ENCODE data around the gene RACK1.

Gene RACK1

DNA sequence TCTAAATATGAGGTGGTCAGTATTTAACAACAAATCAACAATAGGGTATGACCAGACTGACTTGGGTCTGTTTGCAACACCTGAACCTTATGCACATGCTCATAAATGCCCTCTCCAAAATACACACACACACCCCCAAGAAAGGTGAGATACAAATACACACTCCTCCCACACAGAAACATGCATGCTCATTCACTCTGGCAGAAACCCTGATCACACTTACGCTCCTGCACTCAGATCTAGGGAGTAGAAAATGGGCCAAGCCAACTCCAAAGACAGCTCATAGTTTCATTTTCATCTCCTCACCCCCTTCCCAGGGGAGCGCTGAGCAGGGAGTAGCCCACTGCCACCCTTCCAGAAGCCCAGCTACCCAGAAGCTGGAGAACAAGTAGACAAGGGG lies 50.0 kb downstream of the RACK1 start:
- no peak for DNase-seq

DNA sequence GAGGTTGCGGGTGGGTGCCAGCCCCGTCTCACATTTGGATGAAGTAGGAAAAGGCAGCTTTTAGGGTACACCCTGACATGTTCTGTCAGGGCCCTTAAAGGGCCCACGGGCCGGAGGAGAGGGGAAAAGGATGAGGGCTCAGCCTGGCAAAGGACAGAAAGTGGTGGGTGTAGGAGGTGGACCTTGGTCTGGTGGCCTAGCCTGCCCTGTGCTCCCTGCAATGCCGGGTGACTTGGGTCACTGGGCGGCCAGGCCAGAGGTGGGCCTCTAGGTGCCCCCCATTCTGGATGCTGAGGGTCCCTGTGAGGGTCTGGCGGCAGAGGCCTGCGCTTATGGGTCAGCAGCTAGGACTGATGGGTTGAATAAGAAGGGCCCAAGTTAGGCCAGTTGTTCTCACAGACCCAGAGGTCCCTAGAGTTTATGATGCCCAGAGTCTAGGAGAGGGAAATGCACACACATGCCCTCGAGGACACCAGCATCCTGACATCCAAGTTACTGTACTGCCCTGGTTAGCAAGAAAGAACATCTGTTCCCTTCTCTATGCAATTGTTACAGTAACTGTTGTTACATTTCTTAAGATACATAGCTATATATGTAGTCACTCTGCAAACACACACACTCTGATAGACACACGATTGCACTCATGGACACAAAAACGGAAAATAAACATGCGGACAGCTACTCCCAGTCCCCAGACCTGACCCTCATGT lies 51.2 kb downstream of the RACK1 start:
- no peak for DNase-seq

DNA sequence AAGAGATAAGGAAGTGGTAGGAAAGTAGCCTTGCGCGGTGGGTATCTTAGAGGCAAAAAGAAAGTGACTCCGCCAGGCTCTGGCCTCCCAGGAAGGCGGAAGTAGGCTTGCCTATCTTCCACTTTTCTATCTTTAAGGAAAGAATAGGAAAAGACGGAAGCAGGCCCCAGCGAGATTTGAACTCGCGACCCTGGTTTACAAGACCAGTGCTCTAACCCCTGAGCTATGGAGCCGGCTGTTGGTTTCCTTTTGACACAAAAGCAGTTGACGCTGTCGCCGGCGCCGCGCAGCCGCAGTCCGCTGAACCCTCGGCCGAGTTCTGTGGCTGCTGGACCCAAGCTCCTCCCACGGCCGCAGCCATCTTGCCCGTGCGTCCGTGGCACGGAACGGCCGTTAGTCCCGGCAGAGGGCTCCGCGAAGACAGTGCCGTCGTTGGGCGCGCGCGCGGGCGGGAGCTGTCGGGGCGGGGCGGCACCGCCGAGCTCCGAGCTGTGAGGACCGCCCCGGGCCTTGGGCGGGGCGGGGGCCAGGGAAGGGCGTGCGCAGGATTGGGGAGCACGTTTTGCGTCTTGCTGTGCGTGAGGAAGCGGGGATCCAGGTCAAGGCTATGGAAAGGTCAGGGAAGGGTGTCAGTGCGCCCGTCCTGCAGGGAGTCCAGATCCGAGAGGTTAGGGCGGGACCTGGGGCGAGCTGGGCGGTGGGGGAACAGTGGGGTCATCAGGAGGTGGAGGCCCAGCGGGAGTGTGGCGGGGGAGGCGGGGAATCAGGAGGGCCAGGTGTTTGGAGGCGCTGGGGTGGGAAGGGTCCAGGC lies 52.0 kb downstream of the RACK1 start:
- peak; percentile 92 for DNase-seq

DNA sequence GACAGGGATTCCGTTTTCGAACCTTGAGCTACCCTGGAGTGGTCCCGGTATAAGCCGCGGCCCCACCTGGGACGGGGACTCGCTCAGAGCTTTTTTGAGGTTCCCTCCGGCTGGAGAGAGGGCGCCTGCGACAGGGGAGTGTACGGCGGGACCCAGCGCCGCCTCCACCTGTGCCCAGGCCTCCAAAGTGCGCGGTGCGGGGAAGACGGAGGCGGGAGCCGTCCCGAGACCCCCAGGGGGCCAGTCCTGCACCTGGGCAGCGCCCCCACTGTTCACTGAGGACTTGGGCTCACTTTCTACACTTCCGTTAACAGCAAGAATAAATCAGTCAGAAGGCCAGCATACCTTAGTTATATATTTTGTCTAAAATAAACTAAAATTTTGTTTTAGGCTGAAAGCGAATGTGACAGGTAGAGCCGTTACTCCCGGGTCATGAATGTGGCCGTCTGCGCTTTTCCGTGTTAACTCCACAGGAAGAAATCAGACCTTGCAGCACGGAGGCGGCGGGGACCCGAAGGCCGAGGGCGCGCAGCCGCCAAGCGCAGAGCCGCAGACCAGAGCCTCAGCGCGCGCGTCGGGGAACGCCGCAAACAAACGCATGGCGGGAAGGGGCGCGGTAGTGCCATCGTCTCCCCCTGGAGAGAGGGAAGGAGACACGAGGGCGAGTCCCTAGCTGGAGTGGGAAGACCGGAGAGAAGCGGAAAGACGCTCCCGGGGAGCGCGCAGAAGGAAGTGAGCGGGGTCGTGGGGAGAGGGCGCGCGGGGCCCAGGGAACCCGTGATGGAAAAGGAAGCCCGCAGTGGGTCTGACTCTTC lies 52.8 kb downstream of the RACK1 start:
- peak; percentile 59 for DNase-seq

DNA sequence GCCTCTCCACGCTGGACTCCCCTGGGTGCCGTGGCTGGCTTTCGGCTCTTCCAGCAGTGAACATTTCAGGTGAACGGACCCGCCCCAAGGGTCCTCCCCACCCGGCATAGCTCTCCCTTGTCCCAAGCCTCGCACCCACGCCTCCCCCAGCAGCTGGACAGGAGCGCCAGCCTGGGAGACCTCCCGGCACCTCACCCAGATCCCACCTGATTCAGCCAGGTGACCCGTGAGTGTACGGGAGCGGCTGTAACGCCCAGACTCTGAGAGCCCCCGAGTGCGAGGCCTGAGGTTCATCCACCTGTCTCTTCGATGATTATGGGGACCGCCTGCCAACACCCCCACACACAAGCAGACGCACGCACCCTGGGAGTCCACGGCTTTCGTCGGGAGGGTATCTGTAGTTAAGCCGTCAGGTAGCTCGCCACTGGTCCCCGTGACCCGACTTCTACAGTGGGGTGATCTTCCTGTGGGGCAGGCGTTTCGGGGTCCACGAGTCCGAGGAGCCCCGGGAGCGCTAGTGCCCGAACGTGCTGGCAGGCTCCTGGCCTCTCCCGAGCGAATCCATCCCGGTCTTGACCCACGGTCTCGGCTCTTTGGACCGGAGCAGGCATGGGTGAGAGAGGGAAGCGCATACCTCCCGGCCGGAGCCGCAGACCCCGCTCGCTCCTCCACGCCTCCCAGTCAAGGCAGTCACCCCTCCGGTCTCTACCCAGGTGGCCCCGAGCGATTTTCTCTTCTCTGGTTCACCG lies 53.6 kb downstream of the RACK1 start:
- DNase-seq: peak; percentile 54

DNA sequence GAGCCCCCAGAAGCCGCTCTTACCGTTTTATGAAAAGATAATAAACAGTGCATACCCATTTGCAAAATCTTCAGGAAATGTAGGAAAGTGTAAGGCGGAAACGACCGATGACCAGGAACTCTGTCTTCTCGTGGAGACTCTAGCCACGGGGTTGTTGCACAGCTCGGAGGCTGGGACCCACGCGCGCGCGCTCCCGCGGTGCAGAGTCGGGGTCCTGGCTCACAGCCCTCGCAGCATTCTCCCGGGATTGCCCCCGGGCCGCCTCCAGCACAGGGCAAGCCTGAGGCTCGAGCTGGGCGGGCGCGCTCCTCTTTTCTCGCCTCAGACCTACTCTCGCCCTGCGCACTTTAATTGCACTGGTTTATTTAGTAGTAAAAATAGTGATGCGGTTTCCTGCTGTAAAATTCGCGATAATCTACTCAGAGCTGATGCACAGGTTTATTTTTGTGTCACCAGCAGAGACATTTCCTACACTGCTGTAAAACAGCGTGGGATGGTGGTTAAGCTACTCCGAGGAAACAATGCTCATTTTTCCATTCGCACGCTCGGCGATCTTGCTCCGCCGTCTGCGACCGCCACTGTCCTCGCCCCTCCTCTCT lies 54.2 kb downstream of the RACK1 start:
- DNase-seq: peak; percentile 60

DNA sequence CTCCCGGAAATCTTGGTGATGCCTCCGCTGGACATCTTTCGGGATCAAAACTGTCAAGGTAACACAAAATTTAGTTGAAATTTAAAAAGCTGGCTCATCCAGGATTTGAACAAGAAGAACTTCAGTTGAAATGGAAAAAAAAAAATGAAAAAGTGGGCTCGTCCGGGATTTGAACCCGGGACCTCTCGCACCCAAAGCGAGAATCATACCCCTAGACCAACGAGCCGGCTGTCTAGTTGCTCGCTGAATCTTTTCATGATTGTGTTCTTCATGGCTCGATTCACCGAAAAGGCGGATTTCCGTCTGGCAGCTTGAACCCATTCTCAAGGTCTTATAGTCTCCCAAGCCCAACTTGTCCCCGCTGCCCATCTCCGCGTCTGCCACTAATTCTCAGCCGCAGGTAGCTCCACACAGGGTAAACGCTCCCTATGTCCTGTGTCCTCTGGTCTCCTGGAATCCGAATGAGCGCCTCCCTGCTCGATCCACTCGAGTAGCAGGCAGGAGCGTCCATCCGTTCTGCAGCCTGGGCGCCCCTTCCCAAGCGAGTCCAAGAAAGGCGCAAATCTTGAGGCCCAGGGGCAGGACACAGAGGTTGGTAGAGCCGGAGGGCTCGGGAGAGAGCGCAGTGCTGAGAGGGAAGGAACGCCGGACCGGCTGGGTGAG lies 54.9 kb downstream of the RACK1 start:
- peak; percentile 74 for DNase-seq

DNA sequence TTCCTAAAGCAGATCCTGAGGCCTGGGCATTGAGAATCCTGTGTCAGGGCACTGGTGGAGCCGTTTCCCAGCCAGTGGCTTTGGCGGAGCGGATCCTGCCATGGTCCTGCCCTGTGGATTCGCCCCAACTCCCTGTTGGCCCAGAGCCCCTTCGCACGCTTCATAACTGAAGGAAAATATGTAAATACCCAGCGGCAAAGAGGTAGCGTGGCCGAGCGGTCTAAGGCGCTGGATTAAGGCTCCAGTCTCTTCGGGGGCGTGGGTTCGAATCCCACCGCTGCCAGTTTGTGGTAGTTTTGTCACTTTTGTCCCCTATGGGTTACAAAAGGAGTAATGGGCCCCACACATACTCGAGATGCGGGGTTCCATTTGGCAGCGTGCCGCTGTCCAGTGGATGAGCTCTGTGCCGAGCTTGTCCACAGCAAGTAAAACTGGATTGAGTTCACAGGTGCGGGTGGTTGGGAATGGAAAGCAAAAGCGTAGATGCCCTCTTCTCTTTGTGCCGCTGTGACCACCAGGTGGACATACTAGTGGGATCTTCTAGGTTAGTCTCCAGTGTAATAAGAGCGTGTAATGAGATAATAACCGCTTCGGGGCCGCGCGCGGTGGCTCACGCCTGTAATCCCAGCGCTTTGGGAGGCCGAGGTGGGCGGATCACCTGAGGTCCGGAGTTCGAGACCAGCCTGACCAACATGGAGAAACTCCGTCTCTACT lies 56.0 kb downstream of the RACK1 start:
- DNase-seq: peak; percentile 62

DNA sequence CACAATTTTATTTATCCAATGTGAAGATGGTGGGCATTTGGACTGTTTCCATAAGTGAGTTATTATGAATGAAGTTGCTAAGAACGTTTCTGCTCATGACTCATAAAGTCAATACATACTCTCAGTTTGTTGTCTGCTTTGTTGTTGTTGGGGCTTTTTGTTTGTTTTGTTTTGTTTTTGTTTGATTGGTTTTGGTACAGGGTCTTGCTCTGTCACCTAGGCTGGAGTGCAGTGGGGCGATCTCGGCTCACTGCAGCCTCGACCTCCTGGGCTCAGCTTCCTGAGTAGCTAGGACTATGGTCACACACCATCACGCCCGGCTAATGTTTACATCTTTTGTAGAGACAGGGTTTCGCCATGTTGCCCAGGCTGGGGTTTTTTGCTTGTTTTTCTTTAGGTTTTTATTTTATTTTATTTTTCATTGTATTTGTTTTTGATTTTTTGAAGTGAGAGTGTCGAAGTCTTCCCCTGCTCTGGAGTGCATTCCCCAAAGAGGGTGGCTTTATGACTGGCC lies 56.7 kb downstream of the RACK1 start:
- DNase-seq: no peak
